GM12874 (cell line): Measurements from ENCODE around the gene GPSM1.

Source experiments
- TF ChIP-seq, protein P1 (sequence below): IDR thresholded peaks from 2 replicates; pipeline ENCODE4 v1.5.1; 2011; ENCODE audit warnings: low read depth, mild to moderate bottlenecking, control low read depth, low read length, moderate library complexity; ENCODE audit not compliant: insufficient read depth

GPSM1 gene

DNA sequence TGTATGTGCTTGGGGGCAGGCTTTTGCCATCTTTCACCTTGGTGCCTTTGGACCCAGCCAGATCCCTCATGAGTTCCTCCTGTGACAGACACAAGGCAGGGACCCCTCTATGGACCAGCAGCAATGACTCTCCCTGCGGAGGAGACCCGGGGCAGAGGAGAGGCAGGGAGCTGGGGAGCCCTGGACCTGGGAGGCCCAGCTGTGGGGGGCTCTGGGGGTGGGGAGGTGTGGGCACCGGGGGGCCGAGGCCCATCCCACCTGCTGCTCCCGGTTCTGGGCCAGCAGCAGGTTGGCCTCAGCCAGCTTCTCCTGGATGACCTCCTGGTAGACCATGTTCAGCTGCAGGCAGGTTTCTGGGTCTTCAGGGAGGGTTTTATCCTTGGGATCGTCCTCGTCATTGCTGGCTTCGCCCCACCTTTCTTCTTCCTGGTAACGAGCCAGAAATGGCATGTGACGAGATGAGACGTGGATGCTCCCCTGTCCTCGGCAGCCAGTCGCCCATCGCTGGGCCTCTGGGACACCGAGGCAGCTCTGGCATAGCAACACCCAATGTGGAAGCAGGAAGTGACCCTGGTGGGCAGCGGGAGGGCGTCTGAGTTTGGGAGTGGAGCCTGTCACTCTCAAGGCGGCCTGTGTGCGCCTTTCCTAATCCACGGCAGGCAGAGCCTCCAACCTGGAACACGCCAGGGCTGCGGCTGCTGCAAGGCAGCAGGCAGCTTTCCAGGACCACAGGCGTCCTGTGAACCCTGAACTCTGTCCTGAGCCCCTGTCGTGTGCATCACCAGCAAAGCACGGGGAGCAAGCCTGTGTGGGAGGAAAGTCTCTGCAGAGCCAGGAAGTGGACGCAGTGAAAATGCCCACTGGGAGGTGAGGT, 68.2 kb downstream of the GPSM1 start:
- TF ChIP-seq, protein P1, sequence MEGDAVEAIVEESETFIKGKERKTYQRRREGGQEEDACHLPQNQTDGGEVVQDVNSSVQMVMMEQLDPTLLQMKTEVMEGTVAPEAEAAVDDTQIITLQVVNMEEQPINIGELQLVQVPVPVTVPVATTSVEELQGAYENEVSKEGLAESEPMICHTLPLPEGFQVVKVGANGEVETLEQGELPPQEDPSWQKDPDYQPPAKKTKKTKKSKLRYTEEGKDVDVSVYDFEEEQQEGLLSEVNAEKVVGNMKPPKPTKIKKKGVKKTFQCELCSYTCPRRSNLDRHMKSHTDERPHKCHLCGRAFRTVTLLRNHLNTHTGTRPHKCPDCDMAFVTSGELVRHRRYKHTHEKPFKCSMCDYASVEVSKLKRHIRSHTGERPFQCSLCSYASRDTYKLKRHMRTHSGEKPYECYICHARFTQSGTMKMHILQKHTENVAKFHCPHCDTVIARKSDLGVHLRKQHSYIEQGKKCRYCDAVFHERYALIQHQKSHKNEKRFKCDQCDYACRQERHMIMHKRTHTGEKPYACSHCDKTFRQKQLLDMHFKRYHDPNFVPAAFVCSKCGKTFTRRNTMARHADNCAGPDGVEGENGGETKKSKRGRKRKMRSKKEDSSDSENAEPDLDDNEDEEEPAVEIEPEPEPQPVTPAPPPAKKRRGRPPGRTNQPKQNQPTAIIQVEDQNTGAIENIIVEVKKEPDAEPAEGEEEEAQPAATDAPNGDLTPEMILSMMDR, result no peak

GRCh38 chr9:136396219-136396515, 68.8 kb downstream of the GPSM1 start:
- TF ChIP-seq, protein P1, result no peak

- TF ChIP-seq, protein P1, result no peak
Measured at GRCh38 chr9:136397643-136398042, 70.3 kb downstream of the GPSM1 start.

- TF ChIP-seq, protein P1, result no peak
Measured at GRCh38 chr9:136398286-136398685, 70.9 kb downstream of the GPSM1 start.

DNA sequence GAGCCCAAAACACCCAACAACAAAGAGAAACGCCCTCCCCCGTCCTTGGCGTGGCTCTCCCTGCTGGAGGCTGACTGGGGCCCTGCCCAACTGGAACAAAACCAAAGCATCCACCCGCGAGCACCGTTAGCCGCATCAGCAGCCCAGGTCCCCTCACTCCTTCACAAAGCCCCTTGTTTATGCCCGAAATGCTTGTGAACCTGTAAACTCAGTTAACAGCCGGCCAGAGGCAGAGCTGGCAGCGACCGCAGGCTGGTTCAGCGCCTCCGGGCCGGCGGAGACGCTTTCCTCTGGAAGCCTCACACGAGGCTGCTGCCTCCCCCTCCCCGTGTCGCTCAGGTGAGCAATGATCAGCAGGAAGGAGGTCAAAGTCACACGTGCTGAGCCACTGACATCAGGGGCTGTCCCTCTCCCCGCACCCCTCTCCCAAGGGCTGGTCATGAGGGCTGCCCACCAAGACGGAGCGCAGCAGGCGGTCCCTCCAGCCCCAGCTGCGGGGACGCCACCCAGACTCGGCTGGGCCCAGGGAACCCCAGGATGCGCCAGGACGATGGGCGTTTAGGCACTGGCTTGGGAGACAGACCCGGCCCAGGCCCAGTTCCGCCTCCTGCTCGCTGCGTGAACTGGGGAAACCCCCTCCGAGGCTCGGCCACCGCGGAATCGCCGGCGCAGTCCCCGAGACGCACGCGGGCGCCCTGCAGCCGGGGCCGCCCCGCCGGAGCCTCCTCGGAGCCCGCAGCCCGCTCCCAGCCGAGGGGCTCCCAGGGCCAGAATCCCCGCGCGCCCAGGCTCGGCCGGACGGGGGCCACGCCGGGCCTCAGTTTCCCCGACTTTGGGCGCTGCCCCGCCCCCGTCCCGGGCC, 72.1 kb downstream of the GPSM1 start:
- TF ChIP-seq, protein P1, result no peak

DNA sequence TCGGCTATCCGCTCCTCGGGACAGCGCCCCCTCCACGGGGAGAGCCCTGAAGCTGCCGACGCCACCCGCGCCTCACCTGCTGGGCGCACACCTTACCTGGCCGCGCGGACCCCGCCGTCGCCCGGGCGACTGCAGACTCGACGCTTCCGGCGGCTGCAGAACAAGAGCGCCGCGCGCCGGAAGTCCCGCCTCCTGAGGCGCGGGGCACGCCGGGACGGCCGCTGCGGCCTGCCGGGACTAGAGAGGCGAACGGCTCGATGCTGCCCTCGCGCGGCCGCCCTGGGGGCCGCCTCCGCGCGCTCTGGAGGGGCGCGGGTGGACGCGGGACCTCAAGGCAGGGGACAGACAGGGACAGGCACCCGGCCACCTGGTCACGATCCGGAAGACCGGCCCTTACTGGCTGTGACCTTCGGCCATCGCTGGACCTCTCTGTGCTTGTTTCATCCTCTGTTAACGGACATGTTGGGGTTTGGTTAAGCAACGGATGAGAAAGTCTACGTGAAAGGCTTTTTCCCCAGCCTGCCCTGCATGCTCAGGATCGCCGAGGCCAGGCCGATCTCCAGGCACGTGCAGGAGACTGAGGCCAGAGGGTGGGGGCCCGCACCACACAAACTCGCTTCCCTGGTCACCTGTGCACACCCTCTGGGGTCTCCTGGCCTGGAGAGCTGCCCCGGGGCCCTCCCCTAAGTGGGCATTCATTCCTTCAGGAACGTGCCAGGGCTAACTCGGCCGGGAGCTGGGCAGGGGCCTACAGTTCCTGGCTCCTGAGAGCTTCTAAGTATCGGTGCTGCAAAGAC, 72.9 kb downstream of the GPSM1 start, which contains the start of gene SNAPC4:
TSS of gene SNAPC4 (minus strand) at position 133 of the 797 bp plus-strand sequence. CDS start 1,742 bp downstream, outside the sequence.
- TF ChIP-seq, protein P1, result peak; percentile 95
